ENCODE results near the gene DOCK1. TPM values are rescaled to one million over a fixed set of nuclear protein-coding genes. Genes with fewer than 3 reads are reported as not detected.

Gene DOCK1
- total and polyA plus RNA-seq, 8 donors = 46.4 to 77.7 (median 71.3) TPM

GRCh38 chr10:127435246-127435645 is 530.0 kb downstream of the DOCK1 start:
- intact Hi-C loops (cut with DNase I) = no loop called here
- Histone ChIP-seq H3K9me3 (no peaks in the 10 kb centered on the region), H3K27me3 (no peaks in the 10 kb centered on the region), H3K4me1 (no peaks in the 10 kb centered on the region), H3K27ac (no peak overlapping the region), H3K36me3 (peaks cover 0 to 50% of the 10 kb centered on the region in 2 donors), H3K4me3 (no peak overlapping the region)
- ATAC-seq (no peak), DNase-seq (peak in 2 of 4 donors; percentile 53 to 55)
- no peak for TF ChIP-seq CTCF (IDR thresholded peaks at IDR 0.05)

- Histone ChIP-seq H3K27me3 (no peaks in the 10 kb centered on the region), H3K36me3 (peaks cover 0 to 47% of the 10 kb centered on the region in 2 donors)
- intact Hi-C loops (cut with DNase I) = no loop called here
These were observed 535.1 kb downstream of the DOCK1 start for GRCh38 chr10:127440371-127440770.

GRCh38 chr10:127441350-127442219 is 536.4 kb downstream of the DOCK1 start:
- intact Hi-C loops (cut with DNase I) = no loop called here
- ATAC-seq (no peak), DNase-seq (no peak)
- Histone ChIP-seq H3K9me3 (no peaks in the 10 kb centered on the region), H3K27ac (no peak overlapping the region), H3K36me3 (peaks cover 0 to 54% of the 10 kb centered on the region in 2 donors), H3K4me3 (no peak overlapping the region), H3K4me1 (no peaks in the 10 kb centered on the region), H3K27me3 (no peaks in the 10 kb centered on the region)
- no peak for TF ChIP-seq CTCF (IDR thresholded peaks at IDR 0.05)

More at GRCh38 chr10:127440371-127440770, 535.1 kb downstream of the DOCK1 start:
- TF ChIP-seq CTCF (IDR thresholded peaks at IDR 0.05) = no peak
- no peaks in the 10 kb centered on the region for H3K4me1 ChIP-seq
- no peak overlapping the region for H3K27ac ChIP-seq
- ATAC-seq (no peak), DNase-seq (no peak)
- no peak overlapping the region for H3K4me3 ChIP-seq
- H3K9me3 ChIP-seq = no peaks in the 10 kb centered on the region

- no peak for DNase-seq
- intact Hi-C loops (cut with DNase I) = no loop called here
- no peak for ATAC-seq
These were observed 536.9 kb downstream of the DOCK1 start for GRCh38 chr10:127442220-127442525.

More at GRCh38 chr10:127442220-127442525, 536.9 kb downstream of the DOCK1 start:
- no peaks in the 10 kb centered on the region for H3K9me3 ChIP-seq
- H3K27ac ChIP-seq = no peak overlapping the region
- no peak for TF ChIP-seq CTCF (IDR thresholded peaks at IDR 0.05)
- no peaks in the 10 kb centered on the region for H3K27me3 ChIP-seq
- no peaks in the 10 kb centered on the region for H3K4me1 ChIP-seq
- no peak overlapping the region for H3K4me3 ChIP-seq
- H3K36me3 ChIP-seq = peaks cover 0 to 60% of the 10 kb centered on the region in 2 donors
